Suprapubic skin (tissue), 4 donors: ENCODE data around the gene MTAP. TPM values are rescaled to one million over a fixed set of nuclear protein-coding genes. Genes with fewer than 3 reads are reported as not detected.

Experiments used
- DNase-seq, 2 donors: peaks; one replicate each; pipeline ENCODE4 v3.0.0-alpha.2; 2019; ENCODE audit warnings: low spot score in 2 of 2
- H3K27ac ChIP-seq: fragments of 200-600 bp; sonication (generic); one replicate; pipeline ENCODE4 v1.5.1; 2019
- H3K27me3 ChIP-seq: fragments of 200-600 bp; sonication (generic); one replicate; pipeline ENCODE4 v1.5.1; 2019
- H3K36me3 ChIP-seq: fragments of 200-600 bp; sonication (generic); one replicate; pipeline ENCODE4 v1.5.1; 2019
- H3K4me1 ChIP-seq: fragments of 200-600 bp; sonication (generic); one replicate; pipeline ENCODE4 v1.5.1; 2019
- H3K4me3 ChIP-seq: fragments of 200-600 bp; sonication (generic); one replicate; pipeline ENCODE4 v1.5.1; 2019; ENCODE audit warnings: mild to moderate bottlenecking
- H3K9me3 ChIP-seq: fragments of 200-600 bp; sonication (generic); one replicate; pipeline ENCODE4 v1.5.1; 2019
- CTCF ChIP-seq, 2 donors: fragments of 200-600 bp in 1 of 2; fragments of 450-650 bp in 1 of 2; sonication (generic) in 1 of 2; IDR thresholded peaks; one replicate each; pipeline ENCODE4 v1.5.1; 2016 to 2019; ENCODE audit warnings: antibody characterized with exemption in 2 of 2, mild to moderate bottlenecking in 1 of 2, moderate library complexity in 1 of 2
- EP300 ChIP-seq: sonication (generic); formaldehyde crosslinking; IDR thresholded peaks from one replicate; pipeline ENCODE4 v1.6.1; 2017; ENCODE audit warnings: antibody characterized with exemption
- POLR2A ChIP-seq, 2 donors: fragments of 450-650 bp; IDR thresholded peaks; one replicate each; pipeline ENCODE4 v1.6.1; 2017; ENCODE audit warnings: antibody characterized with exemption in 2 of 2, mild to moderate bottlenecking in 2 of 2, moderate library complexity in 2 of 2
- POLR2AphosphoS5 ChIP-seq, 3 donors: sonication (generic); formaldehyde crosslinking; IDR thresholded peaks; one replicate each; pipeline ENCODE4 v1.6.1; 2017; ENCODE audit warnings: antibody characterized with exemption in 3 of 3
- WGBS: methylation state at CpG from one replicate; pipeline ENCODE4 v1.1.5; 2018; 5-methylcytosine and 5-hydroxymethylcytosine counted together
- total RNA-seq, 4 donors: library from RNA; depleted of rRNA; stranded (reverse); fragments of >200 nt; gene quantifications; one replicate each; pipeline ENCODE4 v1.1.0, GENCODE V29; 2016

The MTAP gene
- total RNA-seq, 4 donors from 2014 or later = 15.2 to 24.9 (median 22.1) TPM

GRCh38 chr9:21804331-21804730 lies 1.9 kb downstream of the MTAP start:
- DNase-seq = no peak
- H3K9me3 ChIP-seq = no peaks in the 10 kb centered on the region
- TF ChIP-seq POLR2A (IDR thresholded peaks at IDR 0.05) = no peak
- no peak for TF ChIP-seq CTCF (IDR thresholded peaks at IDR 0.05)
- TF ChIP-seq EP300 = no peak
- no peak for TF ChIP-seq POLR2AphosphoS5 (IDR thresholded peaks at IDR 0.05)
- no peaks in the 10 kb centered on the region for H3K27me3 ChIP-seq
- H3K27ac ChIP-seq = no peak overlapping the region
- peaks cover 6% of the 10 kb centered on the region for H3K36me3 ChIP-seq
- H3K4me3 ChIP-seq = peak overlapping the region; percentile 79
- WGBS = 83% methylated on average over 2 of the region's 2 CpGs
- peaks cover 22% of the 10 kb centered on the region for H3K4me1 ChIP-seq

GRCh38 chr9:21804791-21805190 lies 2.4 kb downstream of the MTAP start:
- no peak overlapping the region for H3K4me3 ChIP-seq
- H3K9me3 ChIP-seq = no peaks in the 10 kb centered on the region
- no peaks in the 10 kb centered on the region for H3K27me3 ChIP-seq
- H3K4me1 ChIP-seq = peaks cover 22% of the 10 kb centered on the region
- TF ChIP-seq EP300 (no peak), CTCF (IDR thresholded peaks at IDR 0.05) (no peak), POLR2AphosphoS5 (IDR thresholded peaks at IDR 0.05) (no peak), POLR2A (IDR thresholded peaks at IDR 0.05) (no peak)
- H3K36me3 ChIP-seq = peaks cover 6% of the 10 kb centered on the region
- no peak overlapping the region for H3K27ac ChIP-seq
- DNase-seq = no peak

- H3K9me3 ChIP-seq = no peaks in the 10 kb centered on the region
- WGBS = 100% methylated on average over 2 of the region's 4 CpGs
- TF ChIP-seq POLR2AphosphoS5 (IDR thresholded peaks at IDR 0.05) = no peak
- TF ChIP-seq POLR2A (IDR thresholded peaks at IDR 0.05) = no peak
- no peak for TF ChIP-seq CTCF (IDR thresholded peaks at IDR 0.05)
- no peak for TF ChIP-seq EP300
- no peak overlapping the region for H3K27ac ChIP-seq
- peaks cover 26% of the 10 kb centered on the region for H3K4me1 ChIP-seq
- no peak overlapping the region for H3K4me3 ChIP-seq
- no peak for DNase-seq
- no peaks in the 10 kb centered on the region for H3K27me3 ChIP-seq
- H3K36me3 ChIP-seq = peaks cover 20% of the 10 kb centered on the region
Observed at GRCh38 chr9:21806644-21807043, 4.2 kb downstream of the MTAP start.

GRCh38 chr9:21810388-21810787 lies 8.0 kb downstream of the MTAP start:
- TF ChIP-seq POLR2A (IDR thresholded peaks at IDR 0.05) (no peak), EP300 (no peak), CTCF (IDR thresholded peaks at IDR 0.05) (no peak), POLR2AphosphoS5 (IDR thresholded peaks at IDR 0.05) (no peak)
- Histone ChIP-seq H3K36me3 (peaks cover 23% of the 10 kb centered on the region), H3K4me1 (peaks cover 27% of the 10 kb centered on the region), H3K27me3 (no peaks in the 10 kb centered on the region), H3K27ac (no peak overlapping the region), H3K4me3 (no peak overlapping the region), H3K9me3 (no peaks in the 10 kb centered on the region)
- WGBS = 48% methylated on average over 1 of the region's 2 CpGs
- no peak for DNase-seq

- TF ChIP-seq CTCF (IDR thresholded peaks at IDR 0.05) (no peak), POLR2AphosphoS5 (IDR thresholded peaks at IDR 0.05) (no peak), POLR2A (IDR thresholded peaks at IDR 0.05) (no peak), EP300 (no peak)
- Histone ChIP-seq H3K4me3 (no peak overlapping the region), H3K36me3 (peaks cover 27% of the 10 kb centered on the region), H3K27me3 (no peaks in the 10 kb centered on the region), H3K4me1 (peaks cover 27% of the 10 kb centered on the region), H3K9me3 (no peaks in the 10 kb centered on the region), H3K27ac (no peak overlapping the region)
- WGBS = 70% methylated on average over 6 of the region's 6 CpGs
- no peak for DNase-seq
Observed at GRCh38 chr9:21810881-21811280, 8.4 kb downstream of the MTAP start.
